K562 (cell line): ENCODE measurements around the gene C4orf51.

Experiments used
- ESRRA ChIP-seq: fragments of 450-650 bp; IDR thresholded peaks from 2 replicates; pipeline ENCODE4 v1.6.1; 2014; ENCODE audit warnings: low read depth, mild to moderate bottlenecking, moderate library complexity, borderline replicate concordance
- ZNF561 ChIP-seq: fragments of 450-650 bp; formaldehyde crosslinking; conservative IDR thresholded peaks from 2 replicates; pipeline ENCODE4 v1.4.0; 2020; ENCODE audit warnings: mild to moderate bottlenecking, moderate library complexity

DNA sequence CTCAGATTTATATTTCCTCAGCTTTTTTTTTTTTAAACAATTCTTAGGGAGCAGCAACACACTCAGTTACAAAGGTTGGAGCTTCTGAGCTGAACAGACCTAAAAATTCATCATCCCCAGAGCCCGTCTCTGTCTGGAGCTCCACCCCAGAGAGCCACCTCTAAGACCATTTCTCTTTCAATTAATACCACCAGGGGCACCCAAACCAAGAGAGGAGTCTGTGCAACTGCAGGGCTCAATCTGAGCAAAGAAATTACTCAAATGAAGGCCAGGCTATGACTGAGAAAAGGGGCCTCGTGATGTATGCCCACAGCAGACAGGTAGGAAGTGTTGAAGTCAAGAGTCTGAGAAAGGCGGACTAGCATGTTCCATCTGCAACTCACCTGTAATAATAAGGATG lies 95.5 kb downstream of the C4orf51 start:
- TF ChIP-seq ESRRA (no peak), ZNF561 (CRISPR knock-in tag) (no peak)
